Activated CD4-positive, alpha-beta T cell treated with anti-CD3 and anti-CD28 coated beads, Interleukin-2, amount 10 ng/mL, durations not matched to agents 7 days and 5 days (primary cell): ENCODE results near the gene ZBTB32. TPM values are rescaled to one million over a fixed set of nuclear protein-coding genes. Genes with fewer than 3 reads are reported as not detected.
A peak's percentile ranks its signal among the peaks of the same experiment; 100 is the strongest.

Source experiments
- CTCF ChIA-PET: fragments of 350-600 bp; sonication (Branson Sonifier 250); formaldehyde crosslinking; loops from one replicate; lab custom pipeline; 2021; ENCODE audit warnings: antibody characterized with exemption; lab: Charles Lee
- POLR2A ChIA-PET: fragments of 350-600 bp; sonication (Branson Sonifier 250); formaldehyde crosslinking; loops from one replicate; lab custom pipeline; 2021; ENCODE audit warnings: antibody characterized with exemption; lab: Charles Lee
- DNase-seq: peaks from one replicate; pipeline ENCODE4 v3.0.0-alpha.2; 2020
- H3K27ac Mint-ChIP-seq: one replicate; pipeline ENCODE4 v1.8.0; 2021; ENCODE audit warnings: mild to moderate bottlenecking, moderate library complexity, mixed read lengths
- H3K27me3 Mint-ChIP-seq: one replicate; pipeline ENCODE4 v1.8.0; 2021; ENCODE audit warnings: mixed read lengths
- H3K36me3 Mint-ChIP-seq: one replicate; pipeline ENCODE4 v1.8.0; 2021; ENCODE audit warnings: low read depth, mixed read lengths
- H3K4me1 Mint-ChIP-seq: one replicate; pipeline ENCODE4 v1.8.0; 2021; ENCODE audit warnings: mixed read lengths
- H3K4me3 Mint-ChIP-seq: one replicate; pipeline ENCODE4 v1.8.0; 2021; ENCODE audit warnings: mild to moderate bottlenecking, moderate library complexity, mixed read lengths
- H3K9me3 Mint-ChIP-seq: one replicate; pipeline ENCODE4 v1.8.0; 2021; ENCODE audit warnings: mixed read lengths
- total RNA-seq, 2 experiments: library from RNA; stranded (reverse); gene quantifications; one replicate each; pipeline ENCODE4 v1.2.3, GENCODE V29; 2021

The ZBTB32 gene
- total RNA-seq, 2 experiments from 2014 or later = 15.4 to 17.3 TPM

DNA sequence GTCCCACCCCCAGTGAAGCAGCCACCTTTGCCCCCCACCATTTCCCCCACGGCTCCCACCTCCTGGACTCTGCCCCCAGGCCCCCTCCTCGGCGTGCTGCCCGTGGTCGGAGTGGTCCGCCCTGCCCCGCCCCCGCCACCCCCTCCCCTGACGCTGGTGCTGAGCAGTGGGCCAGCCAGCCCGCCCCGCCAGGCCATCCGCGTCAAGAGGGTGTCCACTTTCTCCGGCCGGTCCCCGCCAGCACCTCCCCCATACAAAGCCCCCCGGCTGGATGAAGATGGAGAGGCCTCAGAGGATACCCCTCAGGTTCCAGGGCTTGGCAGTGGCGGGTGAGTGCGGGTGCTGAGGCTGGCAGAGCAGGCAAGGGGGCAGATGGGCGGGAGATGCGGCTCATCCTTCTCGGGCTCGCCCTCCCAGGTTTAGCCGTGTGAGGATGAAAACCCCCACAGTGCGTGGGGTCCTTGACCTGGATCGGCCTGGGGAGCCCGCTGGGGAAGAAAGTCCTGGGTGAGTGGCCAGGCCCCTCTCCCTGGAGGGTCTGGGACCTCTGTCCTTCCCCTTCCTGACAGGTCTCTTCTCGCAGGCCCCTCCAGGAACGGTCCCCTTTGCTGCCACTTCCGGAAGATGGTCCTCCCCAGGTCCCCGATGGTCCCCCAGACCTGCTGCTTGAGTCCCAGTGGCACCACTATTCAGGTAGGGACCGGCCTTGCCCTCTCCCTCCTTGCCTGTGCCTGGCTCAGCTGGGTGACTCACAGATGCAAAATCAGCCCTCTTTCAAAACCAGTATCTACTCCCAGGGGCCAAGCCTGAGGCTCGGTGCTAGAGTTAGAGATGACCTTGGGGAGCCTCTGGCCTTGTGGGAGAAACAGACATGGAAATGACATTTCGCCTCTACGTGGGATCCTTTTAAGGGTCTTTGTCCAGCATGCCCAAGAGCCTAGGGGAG, 29.1 kb downstream of the ZBTB32 start:
- no peak for DNase-seq
- H3K4me1 Mint-ChIP-seq = peaks cover 12% of the 10 kb centered on the region
- ChIA-PET CTCF (no interaction called here), POLR2A (no interaction called here)
- H3K36me3 Mint-ChIP-seq = peaks cover 54% of the 10 kb centered on the region
- H3K4me3 Mint-ChIP-seq = no peak overlapping the region
- H3K9me3 Mint-ChIP-seq = no peaks in the 10 kb centered on the region
- no peak overlapping the region for H3K27ac Mint-ChIP-seq
- no peaks in the 10 kb centered on the region for H3K27me3 Mint-ChIP-seq

- ChIA-PET CTCF (no interaction called here), POLR2A (no interaction called here)
- Mint-ChIP-seq H3K9me3 (no peaks in the 10 kb centered on the region), H3K4me1 (peaks cover 16% of the 10 kb centered on the region), H3K27me3 (no peaks in the 10 kb centered on the region), H3K36me3 (peaks cover 49% of the 10 kb centered on the region), H3K4me3 (no peak overlapping the region), H3K27ac (no peak overlapping the region)
- DNase-seq = no peak
Observed at GRCh38 chr19:35734273-35734672, 29.9 kb downstream of the ZBTB32 start.

- CTCF ChIA-PET = no interaction called here
- POLR2A ChIA-PET = no interaction called here
- H3K36me3 Mint-ChIP-seq = peaks cover 45% of the 10 kb centered on the region
- H3K4me1 Mint-ChIP-seq = peaks cover 21% of the 10 kb centered on the region
- no peaks in the 10 kb centered on the region for H3K27me3 Mint-ChIP-seq
- no peak overlapping the region for H3K4me3 Mint-ChIP-seq
- no peak overlapping the region for H3K27ac Mint-ChIP-seq
- no peak for DNase-seq
- no peaks in the 10 kb centered on the region for H3K9me3 Mint-ChIP-seq
Observed at GRCh38 chr19:35734889-35735288, 30.5 kb downstream of the ZBTB32 start.

- peaks cover 30% of the 10 kb centered on the region for H3K36me3 Mint-ChIP-seq
- POLR2A ChIA-PET = no interaction called here
- CTCF ChIA-PET = interaction anchor here (0.6 to 2.2 kb wide), 11 partner anchors 8 to 393 kb away, joined by 3 to 13 read pairs (median 3); partner anchors contain the start of genes ALKBH6, LIN37, PSENEN and U2AF1L4
- peaks cover 28% of the 10 kb centered on the region for H3K4me1 Mint-ChIP-seq
- H3K27me3 Mint-ChIP-seq = no peaks in the 10 kb centered on the region
- H3K4me3 Mint-ChIP-seq = no peak overlapping the region
- H3K27ac Mint-ChIP-seq = no peak overlapping the region
- no peaks in the 10 kb centered on the region for H3K9me3 Mint-ChIP-seq
- peak; percentile 48 for DNase-seq
Observed at GRCh38 chr19:35736913-35737886, 32.8 kb downstream of the ZBTB32 start.

- Mint-ChIP-seq H3K4me1 (peaks cover 38% of the 10 kb centered on the region), H3K9me3 (no peaks in the 10 kb centered on the region), H3K27me3 (no peaks in the 10 kb centered on the region), H3K36me3 (peaks cover 38% of the 10 kb centered on the region), H3K27ac (no peak overlapping the region), H3K4me3 (no peak overlapping the region)
- ChIA-PET CTCF (interaction anchor here (0.6 to 2.2 kb wide), 7 partner anchors 7 to 392 kb away, joined by 3 to 13 read pairs (median 4); partner anchors contain the start of genes ALKBH6, PSENEN and U2AF1L4), POLR2A (interaction anchor here (0.6 kb wide), 1 partner anchor 10 kb away, joined by 3 read pairs; the partner anchor contains the start of gene LIN37)
- DNase-seq = no peak
Observed at GRCh38 chr19:35738021-35738886, 33.9 kb downstream of the ZBTB32 start.

DNA sequence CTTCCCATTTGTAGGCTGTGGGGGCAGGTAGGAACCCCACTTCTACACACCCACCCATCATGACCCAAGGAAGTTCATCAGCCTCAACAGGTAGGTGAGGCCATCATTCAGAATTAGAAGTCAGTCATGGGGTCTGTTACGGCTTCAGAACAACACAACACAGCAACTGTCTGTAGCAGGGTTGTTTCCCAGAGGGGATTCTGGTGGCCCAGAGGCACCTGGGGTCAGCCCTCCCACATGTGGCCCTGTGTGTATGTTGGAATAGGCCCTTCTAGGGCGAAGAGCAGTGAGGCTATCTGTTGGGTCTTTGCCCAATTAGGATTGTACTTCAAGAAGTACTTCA, 34.5 kb downstream of the ZBTB32 start:
- peaks cover 41% of the 10 kb centered on the region for H3K4me1 Mint-ChIP-seq
- CTCF ChIA-PET = interaction anchor here (1.0 to 2.3 kb wide), 4 partner anchors 9 to 35 kb away, joined by 3 to 11 read pairs (median 6); partner anchors contain the start of genes LIN37 and ZBTB32
- DNase-seq = no peak
- no peaks in the 10 kb centered on the region for H3K9me3 Mint-ChIP-seq
- POLR2A ChIA-PET = no interaction called here
- H3K27me3 Mint-ChIP-seq = no peaks in the 10 kb centered on the region
- no peak overlapping the region for H3K4me3 Mint-ChIP-seq
- peaks cover 38% of the 10 kb centered on the region for H3K36me3 Mint-ChIP-seq
- no peak overlapping the region for H3K27ac Mint-ChIP-seq

GRCh38 chr19:35739275-35740107, 35.1 kb downstream of the ZBTB32 start:
- peaks cover 36% of the 10 kb centered on the region for H3K36me3 Mint-ChIP-seq
- H3K4me3 Mint-ChIP-seq = peak overlapping the region; percentile 88
- CTCF ChIA-PET = interaction anchor here (0.8 to 2.3 kb wide), 10 partner anchors 9 to 192 kb away, joined by 3 to 11 read pairs (median 4); partner anchors contain the start of genes LIN37 and ZBTB32
- H3K27me3 Mint-ChIP-seq = no peaks in the 10 kb centered on the region
- no peaks in the 10 kb centered on the region for H3K9me3 Mint-ChIP-seq
- H3K4me1 Mint-ChIP-seq = peaks cover 47% of the 10 kb centered on the region
- H3K27ac Mint-ChIP-seq = peak overlapping the region; percentile 47
- no peak for DNase-seq
- POLR2A ChIA-PET = no interaction called here

DNA sequence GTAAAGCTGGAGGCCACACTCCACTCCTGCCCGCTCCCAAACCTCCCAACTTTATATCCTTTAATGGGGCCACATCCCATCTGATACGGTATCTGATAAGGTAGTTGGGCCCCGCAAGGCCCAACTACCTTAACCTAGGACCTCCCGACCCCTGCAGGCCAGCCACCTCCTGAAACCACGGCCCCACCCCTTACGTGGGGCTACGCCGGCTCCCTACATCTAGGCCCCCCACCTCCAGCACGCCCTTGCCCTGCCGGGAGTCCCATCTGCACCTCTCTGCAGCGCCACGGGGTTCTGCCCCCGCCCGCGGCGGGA, 35.7 kb downstream of the ZBTB32 start:
- DNase-seq = no peak
- Mint-ChIP-seq H3K4me1 (peaks cover 48% of the 10 kb centered on the region), H3K27me3 (no peaks in the 10 kb centered on the region), H3K4me3 (peak overlapping the region; percentile 88), H3K9me3 (no peaks in the 10 kb centered on the region), H3K36me3 (peaks cover 32% of the 10 kb centered on the region), H3K27ac (peak overlapping the region; percentile 47)
- ChIA-PET POLR2A (no interaction called here), CTCF (interaction anchor here (0.6 to 2.3 kb wide), 14 partner anchors 8 to 591 kb away, joined by 3 to 11 read pairs (median 4); partner anchors contain the start of genes LIN37 and ZBTB32)

DNA sequence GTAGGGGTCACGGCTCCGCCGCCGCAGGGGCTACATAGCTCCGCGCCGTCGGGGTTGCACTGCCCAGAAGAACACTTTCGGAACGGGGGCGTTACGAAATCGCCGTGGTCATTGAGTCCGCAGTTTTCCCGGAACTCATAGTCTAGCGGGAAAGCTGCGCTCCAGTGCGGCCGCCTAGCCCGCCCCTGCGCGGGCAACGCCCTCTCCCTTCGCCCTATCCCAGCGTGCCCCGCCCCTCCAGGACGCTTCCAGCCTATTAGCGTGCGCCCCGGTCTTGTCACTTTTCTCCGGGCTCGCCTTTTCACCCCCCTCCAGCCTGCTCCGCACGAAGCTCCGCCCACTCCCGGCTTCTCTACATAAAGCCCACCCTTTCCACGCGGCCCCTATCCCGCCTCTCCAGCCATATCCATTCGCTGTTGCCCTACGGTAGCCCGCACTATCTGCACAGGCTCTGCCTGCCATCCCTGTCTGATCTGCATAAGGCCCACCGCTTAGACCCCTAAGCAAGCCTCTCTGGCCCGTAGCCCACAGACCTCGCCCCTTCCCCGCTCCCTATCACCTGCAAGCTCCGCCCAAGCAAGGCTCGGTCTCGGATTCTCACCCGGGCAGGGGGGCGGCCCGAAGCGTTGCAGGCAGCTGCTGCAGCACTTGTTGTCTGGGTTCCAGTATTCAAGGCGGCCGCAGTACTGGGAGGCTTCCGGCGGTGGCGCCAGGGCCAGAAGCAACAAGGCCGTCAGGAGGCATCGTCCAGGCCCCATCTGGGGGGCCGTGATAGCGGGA, 36.3 kb downstream of the ZBTB32 start:
- peak; percentile 97 for DNase-seq
- Mint-ChIP-seq H3K27ac (peak overlapping the region; percentile 92), H3K36me3 (peaks cover 32% of the 10 kb centered on the region), H3K9me3 (no peaks in the 10 kb centered on the region), H3K27me3 (no peaks in the 10 kb centered on the region), H3K4me3 (peak overlapping the region; percentile 88), H3K4me1 (peaks cover 50% of the 10 kb centered on the region)
- POLR2A ChIA-PET = no interaction called here
- CTCF ChIA-PET = interaction anchor here (0.6 to 2.3 kb wide), 15 partner anchors 8 to 591 kb away, joined by 3 to 11 read pairs (median 4); partner anchors contain the start of genes LIN37 and ZBTB32

DNA sequence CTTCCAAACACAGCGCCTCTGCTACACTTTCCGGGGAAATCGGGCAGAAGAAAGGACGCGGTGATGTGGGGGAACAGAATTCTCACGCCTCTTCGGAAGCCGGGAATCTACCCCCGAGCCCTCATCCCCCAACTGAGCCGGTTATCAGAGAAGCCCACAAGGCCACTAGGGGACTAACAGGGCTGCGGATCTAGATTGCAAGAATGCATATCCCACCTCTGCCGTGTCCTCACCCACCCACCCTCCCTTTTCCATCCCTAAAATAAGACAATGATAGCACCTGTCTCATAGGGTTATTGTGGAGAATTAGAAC, 36.8 kb downstream of the ZBTB32 start:
- peaks cover 55% of the 10 kb centered on the region for H3K4me1 Mint-ChIP-seq
- H3K36me3 Mint-ChIP-seq = peaks cover 32% of the 10 kb centered on the region
- no peak for DNase-seq
- no peaks in the 10 kb centered on the region for H3K27me3 Mint-ChIP-seq
- ChIA-PET POLR2A (no interaction called here), CTCF (interaction anchor here (0.7 to 2.3 kb wide), 7 partner anchors 9 to 190 kb away, joined by 3 to 11 read pairs (median 4); partner anchors contain the start of gene ZBTB32)
- H3K9me3 Mint-ChIP-seq = no peaks in the 10 kb centered on the region
- H3K27ac Mint-ChIP-seq = peak overlapping the region; percentile 92
- H3K4me3 Mint-ChIP-seq = peak overlapping the region; percentile 88
